HG02852 (cell line): ENCODE results near the gene ITCH.
"Not testable (repeated sequence)": the region's sequence is repeated elsewhere in the genome, so short reads cannot be mapped to it uniquely, and the experiment has no call there.

Source experiments
- ATAC-seq: cut with Tn5 transposase; IDR thresholded peaks from one replicate; pipeline ENCODE4 v1.9.1; 2021; ENCODE audit warnings: mild to moderate bottlenecking, moderate library complexity; ENCODE audit not compliant: unreplicated experiment

The ITCH gene

DNA sequence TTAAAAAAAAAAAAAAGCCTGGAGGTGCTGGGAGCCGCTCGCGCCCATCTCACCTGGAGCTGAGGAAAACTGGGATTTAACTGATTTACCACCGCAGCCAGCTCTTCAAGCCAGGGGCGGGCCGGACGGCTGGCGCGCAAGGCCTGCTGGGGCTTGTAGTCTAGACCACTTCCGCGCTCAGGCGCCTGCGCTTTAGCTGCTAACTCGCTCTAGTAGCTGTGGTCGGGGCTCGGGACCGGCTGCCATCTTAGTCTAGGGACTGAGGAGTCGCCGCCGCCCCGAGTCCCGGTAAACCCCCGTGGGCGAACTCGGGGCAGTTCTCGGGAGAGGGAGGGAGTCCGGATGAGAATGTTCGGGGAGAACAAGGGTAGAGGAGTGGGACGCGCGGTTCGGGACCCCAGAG is at the start of gene ITCH:
TSS of gene ITCH (plus strand) at position 212 of the 403 bp plus-strand sequence. CDS start 30,539 bp downstream, outside the sequence.
- ATAC-seq, result peak; percentile 89

- no peak for ATAC-seq
Measured at GRCh38 chr20:34315236-34315635, 47.8 kb upstream of the ITCH start.

GRCh38 chr20:34316196-34316814 is 46.8 kb upstream of the ITCH start:
- ATAC-seq, result no peak

GRCh38 chr20:34318609-34319443 is 44.2 kb upstream of the ITCH start:
- ATAC-seq, result no peak

- no peak for ATAC-seq
Measured at GRCh38 chr20:34320861-34321260, 42.2 kb upstream of the ITCH start.

GRCh38 chr20:34322267-34323105 is 40.6 kb upstream of the ITCH start:
- no peak for ATAC-seq

- no peak for ATAC-seq
Measured at GRCh38 chr20:34324541-34324940, 38.5 kb upstream of the ITCH start.

DNA sequence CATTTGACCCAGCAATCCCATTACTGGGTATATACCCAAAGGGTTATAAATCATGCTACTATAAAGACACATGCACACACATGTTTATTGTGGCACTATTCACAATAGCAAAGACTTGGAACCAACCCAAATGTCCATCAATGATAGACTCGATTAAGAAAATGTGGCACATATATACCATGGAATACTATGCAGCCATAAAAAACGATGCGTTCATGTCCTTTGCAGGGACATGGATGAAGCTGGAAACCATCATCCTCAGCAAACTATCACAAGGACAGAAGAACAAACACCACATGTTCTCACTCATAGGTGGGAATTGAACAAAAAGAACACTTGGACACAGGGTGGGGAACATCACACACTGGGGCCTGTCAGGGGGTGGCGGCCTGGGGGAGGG is 34.9 kb upstream of the ITCH start:
- not testable (repeated sequence) for ATAC-seq

GRCh38 chr20:34328928-34329677 is 34.0 kb upstream of the ITCH start:
- ATAC-seq, result no peak

GRCh38 chr20:34330861-34331544 is 32.1 kb upstream of the ITCH start:
- not testable (repeated sequence) for ATAC-seq

DNA sequence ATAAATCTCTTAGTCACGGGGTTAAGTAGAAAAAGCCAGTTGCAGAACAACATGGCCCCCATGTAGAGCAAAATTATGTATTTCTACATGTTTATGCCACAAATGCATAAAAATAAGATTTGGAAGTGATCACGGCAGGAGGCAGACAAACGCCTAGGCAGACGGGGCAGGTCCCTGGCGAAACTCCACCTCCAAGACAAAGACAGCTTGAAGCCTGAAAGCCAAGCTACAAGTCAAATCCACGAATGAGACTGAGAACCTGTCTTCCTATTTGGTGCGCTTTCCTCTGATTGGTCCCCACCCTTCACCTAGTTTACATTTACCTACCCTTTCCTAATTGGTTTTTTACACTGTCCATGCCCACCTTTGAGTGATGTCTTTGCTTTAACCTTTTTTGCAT is 31.2 kb upstream of the ITCH start:
- no peak for ATAC-seq

DNA sequence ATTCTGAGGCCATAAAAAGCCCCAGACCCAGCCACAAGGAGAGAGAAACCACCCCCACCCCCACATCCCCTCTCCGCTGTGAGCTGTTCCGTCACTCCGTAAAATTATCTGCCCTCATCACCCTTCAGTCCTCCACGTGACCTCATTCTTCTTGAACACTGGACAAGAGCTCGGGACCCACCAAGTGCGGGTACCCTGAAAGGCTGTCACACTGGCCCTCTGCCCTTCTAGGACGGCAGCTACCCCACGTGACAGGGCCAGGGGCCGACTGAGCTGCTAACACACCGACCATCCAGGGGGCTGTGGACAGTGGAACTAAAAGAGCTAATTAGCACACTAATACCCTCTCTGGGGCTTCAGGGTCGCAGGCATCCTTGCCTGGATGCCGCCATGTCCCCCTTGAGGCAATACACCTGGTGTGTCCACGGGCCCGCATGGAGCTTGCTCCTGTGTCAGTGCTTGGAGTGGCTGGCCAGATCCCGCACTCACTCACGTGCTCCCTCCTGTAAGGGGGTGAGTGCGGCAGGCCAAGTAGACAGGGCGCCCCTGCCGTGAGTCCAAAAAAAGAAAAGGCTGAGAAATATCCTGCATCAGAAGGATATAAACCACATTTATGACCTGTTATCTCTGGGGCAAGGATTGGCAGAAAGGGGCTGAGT is 30.7 kb upstream of the ITCH start:
- no peak for ATAC-seq

DNA sequence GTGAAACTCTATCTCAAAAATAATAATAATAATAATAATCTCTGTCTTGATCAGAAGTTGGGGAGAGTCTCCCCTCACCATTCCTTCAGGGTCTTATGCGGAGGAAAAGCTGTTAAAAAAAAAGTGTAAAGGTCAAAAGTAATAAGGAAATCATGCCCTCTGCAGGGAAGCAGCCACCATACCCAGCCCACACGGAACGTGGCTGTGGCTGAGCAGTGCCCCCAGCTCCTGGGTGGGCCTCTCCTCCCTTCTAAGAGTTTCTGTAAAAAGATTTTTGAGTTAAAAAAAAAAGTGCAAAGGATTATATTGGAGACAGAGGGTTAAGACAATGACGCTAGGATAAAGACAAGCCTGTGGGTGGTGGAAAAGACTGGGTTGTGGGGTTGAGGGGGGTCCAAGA is 29.3 kb upstream of the ITCH start:
- no peak for ATAC-seq

DNA sequence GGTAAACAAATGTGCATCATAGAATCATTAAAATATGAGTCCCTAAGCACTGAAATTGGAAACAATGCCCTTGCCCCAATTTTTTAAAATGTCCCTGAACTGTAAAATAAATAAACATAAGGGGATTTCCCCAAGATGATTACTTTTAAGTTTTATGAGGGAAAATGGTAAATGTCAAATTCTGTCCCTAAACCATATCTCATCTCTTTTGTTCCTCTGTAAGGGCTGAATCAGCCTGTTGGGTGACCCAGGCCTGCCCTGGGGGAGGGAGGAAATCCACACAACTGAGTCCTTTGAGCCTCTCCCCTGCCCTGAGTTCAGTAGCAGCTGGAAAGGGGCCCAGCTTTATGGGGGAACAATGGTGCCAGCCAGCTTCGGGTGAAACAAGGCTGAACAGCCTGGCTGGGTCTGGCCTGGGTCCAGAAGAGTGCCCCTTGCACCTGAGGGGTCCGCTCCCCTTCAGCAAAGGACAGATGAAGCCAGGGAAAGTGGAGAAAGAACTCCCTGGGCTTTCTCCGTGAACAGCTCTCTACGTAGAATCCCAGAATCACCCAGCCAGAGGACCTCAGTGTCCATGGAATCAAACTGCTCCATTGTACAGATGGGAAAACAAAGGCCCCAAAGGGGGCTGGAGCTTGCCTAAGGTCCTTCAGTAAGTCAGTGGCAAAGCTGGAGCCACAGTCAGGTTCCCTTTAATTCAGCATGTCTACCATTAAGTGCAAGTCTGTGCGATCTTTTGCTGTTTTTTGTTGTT is 28.2 kb upstream of the ITCH start:
- no peak for ATAC-seq

GRCh38 chr20:34337544-34337943 is 25.5 kb upstream of the ITCH start:
- no peak for ATAC-seq

DNA sequence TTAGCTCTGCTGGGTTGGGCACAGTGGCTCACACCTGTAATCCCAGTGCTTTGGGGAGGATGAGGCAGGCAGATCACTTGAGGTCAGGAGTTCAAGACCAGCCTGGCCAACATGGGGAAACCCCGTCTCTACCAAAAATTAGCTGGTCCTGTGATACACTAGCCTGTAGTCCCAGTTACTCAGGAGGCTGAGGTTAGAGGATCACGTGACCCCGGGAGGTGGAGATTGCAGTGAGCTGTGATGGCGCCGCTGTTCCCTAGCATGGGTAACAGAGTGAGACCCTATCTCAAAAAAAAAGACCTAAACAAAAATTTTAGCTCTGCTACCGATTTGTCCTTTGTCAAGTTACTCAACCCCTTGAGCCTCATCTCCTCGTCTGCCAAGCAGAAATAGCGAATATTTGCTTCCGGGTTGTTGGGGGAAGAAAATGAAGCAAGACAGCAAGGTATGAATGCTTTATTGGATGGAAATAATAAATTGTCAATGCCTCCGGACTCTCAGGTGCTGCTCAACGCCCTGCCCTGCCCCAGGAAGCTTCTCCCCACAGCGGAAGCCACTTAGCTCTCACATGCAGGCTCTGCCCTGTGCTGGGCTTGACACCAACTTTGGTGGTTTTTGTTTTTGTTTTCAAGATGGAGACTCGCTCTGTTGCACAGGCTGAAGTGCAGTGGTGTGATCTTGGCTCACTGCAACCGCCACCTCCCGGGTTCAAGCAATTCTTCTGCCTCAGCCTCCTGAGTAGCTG is 24.9 kb upstream of the ITCH start:
- no peak for ATAC-seq

- ATAC-seq, result not testable (repeated sequence)
Measured at GRCh38 chr20:34340726-34341125, 22.3 kb upstream of the ITCH start.

- ATAC-seq, result not testable (repeated sequence)
Measured at GRCh38 chr20:34341199-34341598, 21.9 kb upstream of the ITCH start.
